Kidney (tissue), 14 donors: ENCODE measurements around the gene CSRNP2. TPM values are rescaled to one million over a fixed set of nuclear protein-coding genes. Genes with fewer than 3 reads are reported as not detected.

Source experiments
- DNase-seq, 5 donors: peaks; one replicate each; pipeline ENCODE4 v3.0.0-alpha.2; 2013 to 2020
- FAIRE-seq: peaks from 2 replicates; lab custom pipeline; 2012; peaks lifted over from hg19 to GRCh38; lab: Jason Lieb, UNC
- H3K27ac ChIP-seq, 2 donors: one replicate each; pipeline ENCODE4 v1.7.0; 2013; ENCODE audit warnings: low read depth in 2 of 2, low read length in 2 of 2, inconsistent platforms in 1 of 2
- H3K27me3 ChIP-seq: one replicate; pipeline ENCODE4 v1.7.1; 2013; ENCODE audit warnings: low read length, inconsistent platforms; ENCODE audit not compliant: control insufficient read depth, insufficient read depth
- H3K36me3 ChIP-seq, 3 donors: one replicate each; pipeline versions ENCODE4 v1.7.0 to v1.7.1; 2013; ENCODE audit warnings: low read length in 3 of 3, control low read depth in 1 of 3, inconsistent platforms in 1 of 3; ENCODE audit not compliant: insufficient read depth in 3 of 3, control insufficient read depth in 2 of 3
- H3K4me1 ChIP-seq, 3 donors: one replicate each; pipeline versions ENCODE4 v1.7.0 to v1.7.1; 2013; ENCODE audit warnings: low read length in 3 of 3, inconsistent platforms in 1 of 3, low read depth in 1 of 3; ENCODE audit not compliant: control insufficient read depth in 2 of 3, insufficient read depth in 2 of 3
- H3K4me3 ChIP-seq, 3 donors: one replicate each; pipeline versions ENCODE4 v1.7.0 to v1.8.1; 2013; ENCODE audit warnings: low read length in 3 of 3, control low read depth in 1 of 3, inconsistent platforms in 1 of 3
- H3K9ac ChIP-seq, 3 donors: one replicate each; pipeline versions ENCODE4 v1.7.0 to v1.7.1; 2013; ENCODE audit warnings: low read length in 3 of 3, control low read depth in 1 of 3, inconsistent platforms in 1 of 3
- H3K9me3 ChIP-seq, 3 donors: one replicate each; pipeline versions ENCODE4 v1.7.0 to v1.7.1; 2013; ENCODE audit warnings: low read length in 3 of 3, control low read depth in 1 of 3, inconsistent platforms in 1 of 3; ENCODE audit not compliant: control insufficient read depth in 2 of 3, insufficient read depth in 1 of 3
- intact Hi-C: fragments of 100-400 bp; cut with DNase I; formaldehyde crosslinking; loops from one replicate; pipeline ENCODE4 v1.11.1; 2022
- polyA plus RNA-seq: library from polyadenylated mRNA; stranded (reverse); fragments of 350-450 nt; fragmentation: Illumina TruSeq; extraction: RNeasy Lipid Tissue Mini Kit (QIAGEN cat#74804); gene quantifications from one replicate; pipeline ENCODE4 v1.2.3, GENCODE V29; 2014; ENCODE audit warnings: low read depth, low replicate concordance; ENCODE audit not compliant: insufficient read depth
- total RNA-seq: library from RNA; stranded (reverse); fragmentation: NEBNext Ultra II Directional; extraction: Animal tissue kit (Norgen Biotek cat#: 25700); gene quantifications from one replicate; pipeline ENCODE4 v1.2.1, GENCODE V29; 2021
- TF ChIP-seq, protein P1 (sequence below): IDR thresholded peaks from 3 replicates; pipeline ENCODE4 v1.5.1; 2012; ENCODE audit warnings: mild to moderate bottlenecking, moderate library complexity, borderline replicate concordance; ENCODE audit not compliant: insufficient read depth; ENCODE audit errors: extremely low read depth
- donor health status: control.
- donor health status: control.
- donor health status: control.
- donor health status: control.
- donor health status: control.
- donor health status: DM: yes; HTN: yes; CAD: no.
- donor health status: Normal renal cell carcinoma (clear cell type).

The CSRNP2 gene
- total and polyA plus RNA-seq, 2 donors from 2014 or later, result 8.5 to 29.6 TPM

DNA sequence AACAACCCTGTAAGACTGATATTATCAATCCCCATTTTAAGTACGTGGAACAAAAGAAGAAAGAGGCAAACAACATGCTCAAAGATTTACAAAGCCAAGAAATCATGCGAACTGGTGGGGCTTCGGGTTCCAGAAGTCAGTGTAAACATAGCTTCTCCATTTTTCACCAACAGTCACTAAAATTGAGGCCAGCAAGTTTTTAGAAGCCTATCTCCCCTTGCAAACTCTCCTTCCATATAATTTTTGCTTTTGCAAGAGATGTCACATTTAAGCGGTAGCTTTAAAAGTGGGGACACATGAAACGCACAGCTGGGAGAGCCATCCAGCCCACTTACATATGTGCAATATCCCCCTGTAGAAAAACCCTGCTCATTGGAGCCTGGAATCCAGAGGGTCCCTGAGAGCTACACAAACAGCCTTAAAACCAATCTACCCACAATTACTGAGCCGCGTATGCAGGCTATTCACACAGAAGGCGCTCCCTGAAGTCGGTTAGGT is 58.0 kb downstream of the CSRNP2 start:
- TF ChIP-seq, protein P1, sequence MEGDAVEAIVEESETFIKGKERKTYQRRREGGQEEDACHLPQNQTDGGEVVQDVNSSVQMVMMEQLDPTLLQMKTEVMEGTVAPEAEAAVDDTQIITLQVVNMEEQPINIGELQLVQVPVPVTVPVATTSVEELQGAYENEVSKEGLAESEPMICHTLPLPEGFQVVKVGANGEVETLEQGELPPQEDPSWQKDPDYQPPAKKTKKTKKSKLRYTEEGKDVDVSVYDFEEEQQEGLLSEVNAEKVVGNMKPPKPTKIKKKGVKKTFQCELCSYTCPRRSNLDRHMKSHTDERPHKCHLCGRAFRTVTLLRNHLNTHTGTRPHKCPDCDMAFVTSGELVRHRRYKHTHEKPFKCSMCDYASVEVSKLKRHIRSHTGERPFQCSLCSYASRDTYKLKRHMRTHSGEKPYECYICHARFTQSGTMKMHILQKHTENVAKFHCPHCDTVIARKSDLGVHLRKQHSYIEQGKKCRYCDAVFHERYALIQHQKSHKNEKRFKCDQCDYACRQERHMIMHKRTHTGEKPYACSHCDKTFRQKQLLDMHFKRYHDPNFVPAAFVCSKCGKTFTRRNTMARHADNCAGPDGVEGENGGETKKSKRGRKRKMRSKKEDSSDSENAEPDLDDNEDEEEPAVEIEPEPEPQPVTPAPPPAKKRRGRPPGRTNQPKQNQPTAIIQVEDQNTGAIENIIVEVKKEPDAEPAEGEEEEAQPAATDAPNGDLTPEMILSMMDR, result no peak
- Histone ChIP-seq H3K4me3 (peak overlapping the region; percentile 71 to 82 (median 75)), H3K9me3 (no peaks in the 10 kb centered on the region), H3K4me1 (peaks cover 0 to 35% (median 9%) of the 10 kb centered on the region in 3 donors), H3K36me3 (no peaks in the 10 kb centered on the region), H3K9ac (peak overlapping the region; percentile 54 to 94 (median 87)), H3K27me3 (no peaks in the 10 kb centered on the region), H3K27ac (peak overlapping the region; percentile 98)
- DNase-seq (peak in 2 of 5 donors; percentile 40 to 69), FAIRE-seq (no peak)
- intact Hi-C loops, result no loop called here

DNA sequence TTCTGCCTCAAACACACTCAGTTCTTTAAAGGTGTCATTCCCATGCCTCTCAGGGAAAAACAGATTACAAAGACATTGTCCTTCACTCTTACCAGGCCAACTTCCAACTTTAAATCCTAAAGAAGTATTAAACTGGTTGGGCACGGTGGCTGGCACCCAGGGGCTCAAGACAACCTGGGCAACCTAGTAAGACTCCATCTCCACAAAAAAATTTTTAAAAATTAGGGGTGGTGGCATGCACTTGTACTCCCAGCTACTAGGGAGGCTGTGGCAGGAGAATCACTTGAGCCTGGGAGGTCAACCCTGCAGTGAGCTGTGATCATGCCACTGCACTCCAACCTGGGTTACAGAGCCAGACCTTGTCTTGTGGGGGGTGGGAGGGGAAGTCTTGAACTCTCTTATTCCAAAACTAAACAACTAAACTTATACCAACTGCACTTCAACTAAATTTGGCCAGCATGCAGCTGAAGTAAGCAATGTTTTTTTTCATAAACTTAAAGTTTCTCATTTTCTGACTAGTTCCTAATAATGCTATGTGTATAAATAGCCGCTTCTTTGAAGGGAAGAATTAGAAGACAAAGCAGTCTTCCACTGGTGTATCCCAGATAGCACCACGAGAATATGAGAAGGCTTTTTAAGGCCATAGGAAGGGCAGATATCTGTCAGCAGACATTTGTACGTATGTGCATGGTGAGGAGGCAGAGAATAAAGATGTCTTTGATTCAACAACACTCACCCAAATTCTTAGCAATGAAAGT is 59.6 kb downstream of the CSRNP2 start:
- peaks cover 0 to 35% (median 9%) of the 10 kb centered on the region in 3 donors for H3K4me1 ChIP-seq
- H3K27me3 ChIP-seq, result no peaks in the 10 kb centered on the region
- FAIRE-seq, result no peak
- no peaks in the 10 kb centered on the region for H3K36me3 ChIP-seq
- intact Hi-C loops, result no loop called here
- DNase-seq, result no peak
- H3K4me3 ChIP-seq, result peak overlapping the region; percentile 71 to 82 (median 75)
- TF ChIP-seq, protein P1, result no peak
- peak overlapping the region; percentile 98 for H3K27ac ChIP-seq
- H3K9me3 ChIP-seq, result no peaks in the 10 kb centered on the region
- peak overlapping the region in 2 of 3 donors; percentile 54 to 94 for H3K9ac ChIP-seq

DNA sequence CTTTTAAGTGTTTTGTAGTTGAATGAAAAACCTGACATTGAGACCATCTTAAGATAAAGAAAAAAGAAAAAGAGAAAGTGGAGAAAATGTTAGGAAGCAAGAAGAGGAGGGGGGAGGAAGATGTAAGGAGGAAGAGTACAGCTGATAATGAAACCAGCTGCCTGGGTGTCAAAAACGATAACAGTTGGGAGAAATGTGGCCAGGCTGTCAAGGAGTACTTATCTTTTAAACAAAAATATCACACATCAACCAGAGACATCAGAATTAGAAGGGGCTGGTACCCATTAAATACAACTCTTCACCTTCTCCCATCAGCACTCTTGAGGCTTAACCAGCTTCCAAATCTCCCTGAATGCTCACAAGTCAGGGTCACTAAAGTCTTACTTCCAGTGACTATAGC is 61.7 kb downstream of the CSRNP2 start:
- Histone ChIP-seq H3K4me1 (peaks cover 0 to 31% (median 15%) of the 10 kb centered on the region in 3 donors), H3K9ac (peak overlapping the region in 1 of 3 donors; percentile 56)

More for the DNA sequence above, 61.7 kb downstream of the CSRNP2 start:
- H3K36me3 ChIP-seq, result no peaks in the 10 kb centered on the region
- no peaks in the 10 kb centered on the region for H3K9me3 ChIP-seq
- no peak overlapping the region for H3K4me3 ChIP-seq
- TF ChIP-seq, protein P1, result no peak
- H3K27ac ChIP-seq, result peak overlapping the region; percentile 8 to 49
- no peaks in the 10 kb centered on the region for H3K27me3 ChIP-seq
- DNase-seq (no peak), FAIRE-seq (no peak)
- intact Hi-C loops, result no loop called here
